NOMO-1 treated with dmso at 0.1 percent for 144 hours (cell line): ENCODE results near the gene FGGY.
A peak's percentile ranks its signal among the peaks of the same experiment; 100 is the strongest.
"Not testable (repeated sequence)": the region's sequence is repeated elsewhere in the genome, so short reads cannot be mapped to it uniquely, and the experiment has no call there.

Experiments
- DNase-seq: peaks from one replicate; lab custom pipeline; 2025; ENCODE audit not compliant: unreplicated experiment; lab: John Stamatoyannopoulos, UW

The FGGY gene

GRCh38 chr1:59690171-59690930 lies 393.5 kb downstream of the FGGY start:
- DNase-seq = no peak

DNA sequence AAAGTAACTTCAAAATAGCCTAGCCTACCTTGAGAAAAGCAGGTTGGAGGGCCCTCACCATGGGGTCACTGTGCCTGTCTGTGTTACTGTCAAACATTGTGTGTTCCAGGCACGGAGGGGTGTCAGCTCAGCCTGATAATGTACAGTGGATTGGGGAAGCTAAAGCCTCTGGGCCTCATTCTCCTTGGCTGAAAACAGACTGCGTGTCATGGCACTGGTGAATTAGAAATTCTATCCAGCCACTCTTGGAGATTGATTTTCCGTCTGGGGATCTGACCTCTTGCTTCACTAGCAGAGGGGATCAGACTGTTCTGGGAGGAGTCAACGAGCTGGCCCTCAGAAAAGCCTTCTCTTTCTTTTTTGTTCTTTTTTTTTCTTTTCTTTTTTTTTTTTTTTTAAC lies 394.4 kb downstream of the FGGY start:
- DNase-seq = no peak

DNA sequence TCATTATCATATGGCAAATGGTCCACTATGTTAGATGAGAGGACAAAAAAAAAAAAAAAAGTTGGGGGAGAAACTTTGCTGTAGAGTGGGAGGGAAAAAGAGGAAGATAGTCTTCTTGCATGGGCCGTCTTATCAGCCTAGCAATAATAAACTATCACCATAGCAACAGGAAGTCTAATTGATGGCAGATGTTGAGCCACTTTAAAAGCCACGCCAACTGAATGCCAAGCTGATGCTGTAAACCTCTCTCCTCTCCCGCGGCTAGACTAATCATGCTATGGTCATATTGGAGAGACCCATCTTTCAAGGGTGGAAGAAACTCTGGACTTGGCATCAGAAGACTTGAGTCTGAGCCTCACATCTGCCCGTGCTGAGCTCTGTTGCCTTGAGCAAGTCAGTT lies 395.7 kb downstream of the FGGY start:
- peak; percentile 87 for DNase-seq

- DNase-seq = no peak
Observed at GRCh38 chr1:59693406-59693805, 396.5 kb downstream of the FGGY start.

DNA sequence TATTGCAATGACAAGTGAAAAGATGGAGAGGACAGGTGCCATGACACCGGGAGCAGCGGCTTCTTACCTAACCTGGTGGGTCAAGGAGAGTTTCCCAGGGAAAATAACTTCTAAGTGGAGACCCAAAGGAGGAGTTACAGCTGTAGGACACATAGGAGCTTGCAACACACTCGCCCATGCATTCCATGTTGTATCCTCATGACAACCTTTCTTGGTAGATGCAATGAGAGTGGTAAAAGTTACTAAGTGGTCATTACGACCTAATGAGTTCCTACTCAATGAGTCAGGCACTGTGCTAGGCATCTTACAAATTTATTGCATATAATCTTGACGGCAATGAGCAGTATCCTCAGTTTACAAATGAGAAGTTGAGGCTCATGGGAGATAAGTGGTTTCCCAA lies 398.4 kb downstream of the FGGY start:
- no peak for DNase-seq

- peak; percentile 73 for DNase-seq
Observed at GRCh38 chr1:59696421-59697115, 399.7 kb downstream of the FGGY start.

- peak; percentile 16 for DNase-seq
Observed at GRCh38 chr1:59697150-59697800, 400.4 kb downstream of the FGGY start.

GRCh38 chr1:59698386-59698785 lies 401.5 kb downstream of the FGGY start:
- no peak for DNase-seq

- DNase-seq = peak; percentile 18
Observed at GRCh38 chr1:59699227-59699847, 402.4 kb downstream of the FGGY start.

DNA sequence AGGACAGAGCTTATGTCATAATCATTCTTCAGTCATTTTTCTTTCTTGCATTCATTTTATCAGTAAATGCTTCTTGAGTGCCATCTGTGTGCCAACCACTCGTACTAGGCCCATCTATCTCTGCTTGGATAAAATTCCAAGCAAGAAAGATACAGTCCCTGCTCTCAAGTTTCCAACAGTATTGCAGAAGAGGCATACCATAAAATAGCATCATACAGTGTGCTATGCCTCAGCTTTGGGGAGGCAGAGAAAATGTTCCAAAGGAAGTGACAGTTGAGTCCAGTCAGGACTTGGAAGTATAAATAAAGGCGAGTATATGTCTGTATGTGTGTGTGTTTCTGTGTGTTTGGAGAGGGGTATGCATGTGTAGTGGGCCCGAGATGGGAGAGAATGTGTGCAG lies 404.5 kb downstream of the FGGY start:
- no peak for DNase-seq

GRCh38 chr1:59703226-59703917 lies 406.5 kb downstream of the FGGY start:
- DNase-seq = no peak

GRCh38 chr1:59703918-59704378 lies 407.1 kb downstream of the FGGY start:
- DNase-seq = no peak

GRCh38 chr1:59704716-59705115 lies 407.8 kb downstream of the FGGY start:
- no peak for DNase-seq

DNA sequence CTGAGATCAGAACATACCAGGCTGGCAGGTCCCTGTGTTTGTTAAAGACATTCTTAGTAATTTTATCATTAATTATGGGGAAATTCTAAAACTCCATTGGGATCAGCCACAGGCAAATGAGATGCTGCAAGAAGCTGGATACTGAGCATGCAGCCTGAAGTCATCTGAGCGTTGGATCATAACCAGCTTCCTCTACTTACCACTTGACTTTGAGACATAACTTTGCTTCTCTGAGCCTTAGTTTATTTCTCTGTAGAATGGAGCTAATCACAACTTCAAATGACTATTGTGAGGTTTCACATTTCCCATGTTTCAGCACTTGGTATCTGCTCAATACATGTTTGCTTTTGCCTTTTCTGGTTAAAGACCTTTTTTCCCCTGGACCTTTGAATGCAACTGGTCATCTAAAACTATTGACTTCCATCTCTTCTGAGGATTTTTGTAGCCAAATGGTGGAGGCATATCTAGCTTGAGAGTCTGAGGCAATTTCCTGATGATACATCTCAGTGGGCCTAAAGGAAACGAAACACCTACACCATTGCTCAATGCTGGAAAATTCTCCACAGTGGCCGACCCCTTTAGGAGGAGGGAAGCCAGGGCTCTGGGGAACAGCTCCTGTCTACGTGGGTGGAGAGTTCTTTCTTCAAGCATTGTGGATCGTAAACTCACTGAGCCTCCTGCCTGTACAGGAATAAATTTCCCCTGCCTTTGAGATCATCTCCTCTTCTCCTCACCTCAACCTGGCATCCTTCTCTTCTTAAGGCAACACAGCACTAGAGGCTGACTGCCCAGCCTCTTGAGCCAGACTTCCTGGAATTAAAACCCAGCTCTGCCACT lies 408.8 kb downstream of the FGGY start:
- DNase-seq = no peak

DNA sequence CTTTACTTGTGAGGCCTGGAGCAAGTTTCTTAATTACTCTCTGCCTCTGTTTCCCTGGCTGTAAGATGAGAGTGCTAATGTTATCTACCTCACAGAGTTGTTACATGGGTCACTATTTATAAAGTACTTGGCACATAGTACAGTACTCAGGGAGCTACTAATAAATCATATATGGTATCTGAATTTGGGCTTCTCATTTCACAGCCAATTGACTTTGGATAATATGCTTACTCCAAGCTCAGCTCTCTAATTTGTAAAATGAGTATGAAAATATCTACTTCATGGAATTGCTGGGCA lies 409.4 kb downstream of the FGGY start:
- no peak for DNase-seq

DNA sequence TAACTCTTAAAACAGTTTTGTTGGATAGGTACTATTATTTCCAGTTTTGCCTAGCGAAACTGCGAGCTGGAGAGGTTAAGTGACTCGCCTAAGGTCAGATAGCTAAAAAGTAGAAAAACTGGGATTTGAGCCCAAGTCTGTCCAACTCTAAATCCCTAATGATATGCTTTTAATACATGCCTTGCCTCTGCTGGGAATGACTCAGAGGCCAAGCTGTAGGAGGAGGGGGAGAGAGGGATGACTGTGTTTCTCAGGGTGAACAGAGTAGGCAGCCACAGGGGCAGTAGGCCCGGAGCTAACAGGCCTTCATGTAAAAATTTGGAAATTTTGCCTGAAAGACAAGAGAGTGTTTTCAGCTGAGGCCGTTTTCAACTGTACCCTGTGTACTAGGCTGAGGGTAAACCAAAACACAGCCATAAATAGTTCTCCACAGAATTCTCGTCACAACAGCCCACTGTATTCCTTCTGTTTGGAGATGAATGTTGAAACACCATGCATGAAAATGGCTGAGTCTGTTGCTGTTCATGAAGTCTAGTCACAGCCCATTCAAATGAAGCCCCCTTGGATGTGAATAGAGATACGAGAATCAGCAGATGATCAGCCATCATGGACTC lies 410.4 kb downstream of the FGGY start:
- DNase-seq = no peak

GRCh38 chr1:59709333-59709732 lies 412.4 kb downstream of the FGGY start:
- no peak for DNase-seq

DNA sequence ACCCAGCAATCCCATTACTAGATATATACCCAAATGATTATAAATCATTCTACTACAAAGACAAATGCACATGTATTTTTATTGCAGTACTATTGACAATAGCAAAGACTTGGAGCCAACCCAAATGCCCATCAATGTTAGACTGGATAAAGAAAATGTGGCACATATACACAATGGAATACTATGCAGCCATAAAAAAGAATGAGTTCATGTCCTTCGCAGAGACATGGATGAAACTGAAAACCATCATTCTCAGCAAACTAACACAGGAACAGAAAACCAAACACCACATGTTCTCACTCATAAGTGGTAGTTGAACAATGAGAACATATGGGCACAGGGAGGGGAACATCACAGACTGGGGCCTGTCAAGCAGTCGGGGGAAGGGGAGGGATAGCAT lies 414.0 kb downstream of the FGGY start:
- DNase-seq = not testable (repeated sequence)

DNA sequence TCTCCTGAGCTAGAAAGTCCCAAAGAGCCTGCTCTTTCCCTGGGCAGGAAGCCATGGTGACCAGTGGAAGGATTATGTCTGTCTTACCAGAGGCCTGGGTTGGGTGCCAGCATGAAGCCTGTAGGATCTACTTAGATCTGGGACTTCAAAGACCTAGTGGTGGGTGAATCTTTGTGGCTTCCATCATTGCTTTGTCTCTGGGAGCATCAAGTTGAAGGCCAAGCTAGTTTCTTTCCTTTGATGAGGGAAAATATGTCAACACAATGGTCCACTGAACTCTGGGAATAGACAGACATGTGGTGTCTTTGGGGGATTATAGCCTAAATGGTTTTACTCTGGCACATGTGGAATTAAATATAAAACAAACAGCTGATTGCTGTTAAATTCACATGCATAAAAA lies 417.3 kb downstream of the FGGY start:
- no peak for DNase-seq

GRCh38 chr1:59714966-59715365 lies 418.1 kb downstream of the FGGY start:
- no peak for DNase-seq
